Pulmonary artery endothelial cell (primary cell): ENCODE data around the gene NR5A2. TPM values are rescaled to one million over a fixed set of nuclear protein-coding genes. Genes with fewer than 3 reads are reported as not detected.

Experiments
- DNase-seq: peaks from one replicate; pipeline ENCODE4 v3.0.0-alpha.2; 2011; ENCODE audit warnings: low read depth, low spot score
- total RNA-seq: library from RNA; depleted of rRNA; stranded (reverse); fragments of >200 nt; gene quantifications from 2 replicates; pipeline ENCODE4 v1.2.3, GENCODE V29; 2014

The NR5A2 gene
- total RNA-seq, 1 donor from 2014 or later = 2.6 TPM

DNA sequence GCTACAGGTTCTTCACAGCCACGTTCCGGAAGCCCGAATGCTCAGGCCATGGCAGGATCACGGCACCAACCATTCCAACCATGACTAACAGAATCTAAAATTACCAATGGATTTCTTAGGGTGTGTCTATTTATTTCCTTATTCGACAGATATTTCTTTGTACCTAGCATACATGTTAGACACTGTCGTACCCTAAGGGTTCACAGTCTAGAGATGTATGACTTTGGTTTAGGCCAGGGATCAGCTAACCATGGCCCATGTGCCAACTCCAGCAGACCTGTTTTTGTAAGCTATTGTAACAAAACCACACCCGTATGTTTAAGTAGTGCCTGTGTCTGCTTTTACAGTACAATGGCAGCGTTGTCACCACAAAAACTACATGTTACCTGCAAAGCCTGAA lies 167.0 kb downstream of the NR5A2 start:
- DNase-seq = no peak

DNA sequence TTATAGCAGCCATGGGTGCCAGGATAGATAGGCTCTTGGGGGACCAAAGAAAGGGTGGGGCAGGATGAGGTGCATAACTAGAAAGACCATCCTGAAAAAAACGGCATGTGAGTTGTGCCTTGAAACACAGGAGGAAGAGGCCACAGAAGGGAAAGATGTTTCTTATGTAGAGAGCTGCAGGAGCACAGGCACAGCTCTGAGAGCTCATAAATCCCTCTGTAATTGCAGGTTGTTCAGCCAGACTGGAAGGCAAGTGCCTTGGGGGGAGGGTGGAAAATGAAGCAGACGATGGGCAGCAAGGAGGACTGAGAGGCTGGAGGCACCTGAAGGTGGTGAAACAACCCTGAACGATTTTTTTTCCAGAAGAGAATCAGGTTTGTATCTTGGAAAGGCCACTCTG lies 170.7 kb downstream of the NR5A2 start:
- no peak for DNase-seq

DNA sequence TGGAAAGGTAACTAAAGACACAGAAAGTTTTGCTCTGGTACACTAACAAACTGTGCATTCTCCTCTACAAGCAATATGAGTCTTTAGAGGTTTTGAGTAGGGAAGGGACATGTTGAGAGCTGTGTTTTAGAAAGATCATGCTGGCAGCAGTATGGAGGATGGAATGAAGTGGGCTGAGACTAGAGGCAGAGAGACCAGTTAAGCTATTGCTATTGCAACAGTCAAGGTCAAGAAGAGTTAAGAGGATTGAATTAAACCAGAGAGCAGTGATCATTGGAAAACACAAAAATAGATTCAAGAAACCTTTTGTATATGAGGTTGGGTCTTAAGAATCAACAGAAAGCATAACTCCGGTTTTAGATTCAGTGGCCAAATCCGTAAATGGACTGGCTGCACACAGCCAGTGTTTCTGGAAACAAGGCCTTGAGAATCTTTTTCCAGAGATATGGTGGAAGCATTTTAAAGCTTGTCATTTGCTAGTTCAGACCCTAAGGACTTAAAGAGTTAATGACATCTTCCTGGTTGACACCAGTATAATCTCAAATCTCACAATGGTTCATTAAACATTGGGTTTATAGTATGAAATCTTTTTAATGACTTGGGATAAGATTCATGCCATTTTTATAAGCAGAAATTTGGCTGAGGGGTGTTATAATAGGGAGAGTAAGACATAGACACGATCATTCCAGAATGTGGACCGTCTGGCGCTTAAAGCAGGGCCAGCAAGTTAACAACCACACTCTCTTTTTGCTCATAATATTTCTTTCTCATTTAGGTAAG lies 177.9 kb downstream of the NR5A2 start:
- no peak for DNase-seq

DNA sequence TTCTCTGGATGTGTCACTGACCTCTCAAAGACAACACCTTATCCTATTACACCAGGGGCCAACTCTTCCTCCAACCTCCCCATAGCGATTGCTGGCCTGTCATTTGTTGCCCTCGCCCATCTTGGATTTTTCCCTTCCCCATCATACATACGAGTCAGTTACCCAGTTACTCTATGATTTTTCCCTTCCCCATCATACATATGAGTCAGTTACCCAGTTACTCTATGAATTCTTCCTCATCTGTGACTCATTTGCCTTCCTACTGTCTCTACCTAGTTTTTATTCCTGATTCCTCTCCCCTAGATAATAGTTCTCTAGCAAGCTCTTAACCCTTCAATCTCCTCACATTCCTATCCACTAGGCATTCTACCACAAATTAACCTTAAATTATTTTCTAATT lies 178.8 kb downstream of the NR5A2 start:
- no peak for DNase-seq

DNA sequence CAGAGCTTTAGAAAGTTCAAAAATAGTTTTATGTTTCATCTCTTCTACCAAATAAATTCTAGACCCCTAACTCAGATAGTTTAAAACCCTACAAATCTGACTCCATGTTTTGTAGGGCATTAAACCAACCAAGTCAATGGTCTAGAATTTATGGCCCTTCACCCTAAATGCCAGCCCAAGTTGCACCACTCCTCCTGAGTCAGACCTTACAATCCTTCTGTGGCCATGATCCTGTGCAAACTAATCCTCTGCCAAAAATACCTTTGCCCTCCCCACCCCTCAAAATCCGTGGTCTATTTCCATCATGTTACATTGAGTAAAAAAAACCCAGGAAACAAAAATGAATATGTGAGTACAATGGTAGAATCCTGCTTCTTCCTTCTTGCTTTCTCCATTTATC lies 179.3 kb downstream of the NR5A2 start:
- no peak for DNase-seq

DNA sequence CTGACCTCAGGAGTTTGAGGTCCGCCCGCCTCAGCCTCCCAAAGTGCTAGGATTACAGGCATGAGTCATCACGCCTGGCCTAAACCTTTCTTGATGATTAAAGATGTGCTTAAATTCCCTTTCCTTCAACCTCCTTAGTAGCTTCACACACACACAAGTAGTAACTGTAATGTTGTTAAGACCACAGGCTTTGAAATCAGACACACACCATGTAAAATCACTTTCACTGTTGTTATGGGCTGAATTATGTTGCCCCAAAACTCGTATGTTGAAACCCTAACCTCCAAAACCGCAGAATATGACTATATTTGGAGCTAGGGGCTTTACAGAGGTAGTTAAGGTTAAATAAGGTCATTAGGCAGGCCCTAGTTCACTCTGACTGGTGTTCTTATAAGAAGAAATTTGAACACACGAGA lies 180.2 kb downstream of the NR5A2 start:
- DNase-seq = no peak

DNA sequence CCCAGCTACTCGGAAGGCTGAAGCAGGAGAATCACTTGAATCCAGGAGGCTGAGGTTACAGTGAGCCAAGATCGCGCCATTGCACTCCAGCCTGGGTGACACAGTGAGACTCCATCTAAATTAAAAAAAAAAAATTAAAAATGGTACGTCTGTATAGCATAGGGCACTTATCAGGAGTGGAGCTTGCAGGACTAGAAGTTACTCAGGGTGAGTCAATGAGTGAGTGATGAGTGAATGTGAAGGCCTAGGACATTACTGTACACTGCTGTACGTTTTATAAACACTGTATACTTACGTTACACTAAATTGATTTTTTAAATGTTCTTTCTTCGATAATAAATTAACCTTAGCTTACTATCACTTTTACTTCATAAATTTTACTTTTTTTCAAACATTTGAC lies 183.6 kb downstream of the NR5A2 start:
- no peak for DNase-seq

DNA sequence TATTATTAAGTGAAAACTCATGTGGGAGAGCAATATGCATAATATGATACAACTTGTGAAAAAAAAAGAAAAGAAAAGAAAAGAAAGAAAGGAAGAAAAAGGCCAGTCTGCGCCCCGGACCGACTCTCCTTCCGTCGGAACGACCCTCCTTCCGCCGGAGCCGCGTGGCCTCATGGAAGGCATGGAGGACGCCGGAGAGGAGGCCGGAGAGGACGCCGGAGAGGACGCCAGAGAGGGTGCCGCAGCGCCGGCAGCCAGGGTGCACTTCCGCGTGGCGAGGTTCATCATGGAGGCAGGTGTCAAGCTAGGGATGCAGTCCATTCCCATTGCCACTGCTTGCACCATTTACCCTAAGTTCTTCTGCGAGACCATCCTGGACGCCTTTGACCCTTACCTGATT lies 185.9 kb downstream of the NR5A2 start:
- no peak for DNase-seq

DNA sequence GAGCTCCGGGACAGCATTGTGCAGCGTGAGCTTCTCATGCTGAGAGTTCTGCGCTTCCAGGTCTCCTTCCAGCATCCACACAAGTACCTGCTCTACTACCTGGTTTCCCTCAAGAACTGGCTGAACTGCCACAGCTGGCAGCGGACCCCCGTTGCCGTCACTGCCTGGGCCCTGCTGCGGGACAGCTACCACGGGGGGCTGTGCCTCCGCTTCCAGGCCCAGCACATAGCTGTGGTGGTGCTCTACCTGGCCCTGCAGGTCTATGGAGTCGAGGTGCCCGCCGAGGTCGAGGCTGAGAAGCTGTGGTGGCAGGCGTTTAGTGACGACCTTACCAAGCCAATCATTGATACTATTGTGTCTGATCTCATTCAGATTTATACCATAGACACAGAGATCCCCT lies 186.4 kb downstream of the NR5A2 start:
- no peak for DNase-seq

DNA sequence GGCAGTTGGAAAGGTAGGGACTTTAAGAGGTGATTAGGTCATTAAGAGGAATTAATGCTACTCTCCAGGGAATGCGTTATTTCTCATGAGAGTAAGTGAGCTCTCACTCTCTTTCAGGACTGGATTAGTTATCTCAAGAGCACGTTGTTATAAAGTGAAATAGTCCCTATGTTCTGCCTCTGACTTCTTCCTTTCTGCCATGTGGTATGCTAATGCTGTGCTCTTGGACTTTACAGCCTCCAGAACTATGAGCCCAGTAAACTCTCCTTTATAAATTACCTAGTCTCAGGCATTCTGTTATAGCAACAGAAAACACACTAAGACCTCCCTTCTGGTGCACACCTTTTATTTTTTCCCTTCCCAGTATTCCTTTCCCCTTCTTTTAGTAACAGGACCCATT lies 187.8 kb downstream of the NR5A2 start:
- no peak for DNase-seq

DNA sequence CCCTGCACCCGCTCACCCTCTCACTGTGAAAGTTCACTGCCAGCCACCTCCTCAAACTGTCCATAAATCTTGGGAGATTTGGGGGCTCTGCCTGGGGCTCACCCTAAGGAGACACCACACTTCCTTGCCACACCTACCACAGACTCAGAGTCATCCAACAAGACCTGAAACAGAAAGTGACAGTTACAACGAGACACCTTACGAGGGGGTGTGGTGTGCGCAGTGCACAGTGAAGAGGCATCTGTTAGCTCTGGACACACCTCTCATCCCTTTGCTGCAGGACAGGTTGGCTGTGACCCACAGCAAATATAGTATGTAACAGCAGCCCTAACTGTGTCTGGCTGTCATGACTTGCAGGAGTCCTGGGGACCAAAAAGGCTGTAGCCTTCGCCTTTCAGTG lies 190.2 kb downstream of the NR5A2 start:
- no peak for DNase-seq

DNA sequence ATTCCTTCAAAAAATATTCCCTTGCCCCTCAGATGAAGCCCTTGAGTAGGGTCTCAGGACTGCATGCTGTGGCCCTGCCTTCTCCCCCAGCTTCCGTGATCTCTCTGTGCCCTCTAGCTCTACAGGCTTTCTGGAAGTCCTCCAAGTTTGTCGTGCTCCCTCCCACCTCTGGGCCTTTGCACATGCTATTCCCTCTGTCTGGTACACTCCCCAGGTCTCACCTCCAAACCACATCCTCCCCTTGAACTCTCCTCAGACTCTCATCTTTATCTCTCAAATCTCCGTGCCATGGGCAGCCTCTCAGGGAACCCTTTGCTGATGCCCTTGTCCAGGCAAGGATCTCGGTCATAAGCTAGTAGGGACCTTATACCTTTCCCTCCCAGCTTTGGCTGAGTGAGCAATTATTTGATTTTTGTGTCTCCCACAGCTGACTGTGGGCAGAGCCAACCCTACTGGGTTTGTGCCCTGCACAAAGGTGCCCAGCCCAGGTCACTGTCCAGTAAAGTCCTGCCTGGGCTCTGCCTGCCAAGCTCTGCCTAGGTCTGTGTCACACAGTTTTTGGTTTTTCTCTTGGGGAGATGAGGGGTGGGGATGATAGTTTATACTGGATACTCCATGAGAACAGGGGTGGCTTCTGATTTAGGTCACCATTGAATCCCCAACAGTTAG lies 194.2 kb downstream of the NR5A2 start:
- DNase-seq = no peak

DNA sequence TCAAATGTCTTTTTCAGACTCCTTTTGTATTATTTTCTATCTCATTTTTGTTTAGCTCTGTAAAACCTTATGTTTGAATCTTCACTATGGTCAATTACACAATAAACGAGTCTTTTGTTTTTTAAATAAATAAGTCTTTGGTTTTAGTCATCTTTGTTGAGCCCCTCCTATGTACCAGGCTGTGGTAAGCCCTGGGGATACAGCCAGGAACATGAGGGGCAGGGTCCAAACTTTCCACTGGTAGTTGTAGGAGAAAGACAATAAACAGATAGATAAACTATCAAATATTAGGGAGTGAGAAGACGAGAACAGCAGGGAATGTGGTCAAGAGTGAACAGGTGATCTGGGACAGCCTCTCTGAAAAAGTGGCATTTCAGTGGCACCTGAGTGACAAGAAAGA lies 195.7 kb downstream of the NR5A2 start:
- no peak for DNase-seq

DNA sequence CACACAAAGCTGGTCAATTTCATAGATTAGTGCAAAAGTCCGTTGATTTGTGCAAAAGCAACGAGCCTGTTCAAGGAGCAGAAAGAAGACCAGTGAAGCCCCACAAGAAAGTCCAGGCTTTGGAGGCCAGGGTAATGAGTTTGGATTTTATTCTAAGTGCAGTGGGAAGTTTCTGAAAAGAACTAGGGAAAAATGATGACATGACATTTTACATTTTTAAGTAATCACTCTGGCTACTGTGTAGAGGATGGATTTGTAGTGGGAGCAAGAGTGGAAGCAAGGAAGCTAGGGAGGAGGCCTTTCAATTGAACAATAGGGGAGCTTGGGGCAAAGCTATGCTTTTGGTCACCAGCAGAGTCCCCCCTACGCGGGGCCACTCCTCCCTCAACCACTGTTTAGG lies 196.1 kb downstream of the NR5A2 start:
- DNase-seq = no peak

DNA sequence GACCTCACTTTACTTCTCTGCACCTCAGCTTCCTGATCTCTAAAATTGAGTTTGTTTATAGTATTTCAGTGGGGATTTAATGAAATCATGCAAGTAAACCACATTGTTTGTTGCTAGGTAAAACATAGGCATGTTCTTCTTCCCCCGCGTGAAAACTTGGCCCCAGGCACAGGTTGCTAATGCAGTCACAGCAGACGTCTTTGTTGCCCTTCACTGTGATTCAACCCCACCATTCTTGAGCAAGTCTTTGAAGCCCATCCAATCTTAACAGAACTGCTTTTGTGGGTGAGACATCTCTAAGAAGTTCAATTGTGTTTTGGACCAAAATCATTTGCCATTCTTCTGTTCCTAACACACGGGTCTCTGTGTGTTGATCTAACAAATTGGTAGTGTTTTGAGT lies 196.8 kb downstream of the NR5A2 start:
- DNase-seq = no peak

DNA sequence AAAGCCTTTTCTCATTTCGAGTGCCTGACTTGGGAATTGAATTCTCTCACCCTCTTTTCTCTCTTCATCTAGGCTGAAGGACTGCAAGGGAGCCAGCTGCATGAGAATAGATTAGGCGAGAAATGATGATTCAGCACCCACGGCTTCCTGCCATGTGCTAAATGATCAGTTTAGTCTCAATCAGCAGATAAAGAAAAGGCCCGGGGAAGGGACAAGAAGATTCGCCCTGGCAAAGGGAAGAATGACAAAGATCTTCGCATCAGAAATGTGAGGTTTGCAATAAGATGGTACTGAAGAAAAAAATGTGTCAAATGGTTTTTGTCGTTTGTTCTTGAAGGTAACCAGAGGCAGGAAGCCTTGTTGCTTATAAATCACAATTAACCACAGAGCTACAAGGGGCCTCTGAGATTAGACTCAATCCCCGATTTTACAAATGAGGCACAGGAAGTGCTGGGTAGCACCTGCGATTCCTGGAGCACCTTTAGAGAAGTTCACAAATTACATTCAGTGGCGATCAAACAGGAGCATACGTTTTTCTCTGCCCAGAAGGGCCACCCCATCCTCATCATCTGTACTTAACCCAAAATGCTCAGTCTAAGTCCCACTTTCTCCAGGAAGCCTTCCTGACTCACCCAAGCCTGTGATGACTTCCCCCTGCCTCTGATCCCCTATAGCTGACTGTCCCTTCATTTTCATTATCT lies 198.9 kb downstream of the NR5A2 start:
- no peak for DNase-seq

DNA sequence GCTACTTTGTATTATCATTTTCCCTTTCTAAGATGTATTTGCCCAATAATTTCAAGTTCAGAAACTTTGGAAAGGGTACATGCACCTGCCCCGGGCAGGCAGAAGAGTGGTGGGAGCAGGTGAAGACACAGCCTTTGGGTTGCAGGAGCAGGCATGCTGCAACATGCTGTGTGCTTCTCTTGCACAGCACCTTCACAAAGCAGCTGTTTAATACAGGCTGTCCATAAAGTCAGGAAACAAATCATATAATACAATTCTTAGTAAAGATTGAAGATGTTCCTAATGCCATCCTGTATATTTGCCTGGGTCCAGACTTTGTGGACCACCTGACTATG lies 199.4 kb downstream of the NR5A2 start:
- no peak for DNase-seq
